RCC 7860 (cell line): ENCODE data around the gene RPL18.
"Not testable (repeated sequence)": the region's sequence is repeated elsewhere in the genome, so short reads cannot be mapped to it uniquely, and the experiment has no call there.

Experiments
- DNase-seq: peaks from one replicate; pipeline ENCODE4 v3.0.0-alpha.2; 2015; ENCODE audit warnings: low spot score
- FAIRE-seq: peaks from 2 replicates; lab custom pipeline; 2012; peaks lifted over from hg19 to GRCh38; lab: Jason Lieb, UNC

Gene RPL18

GRCh38 chr19:48595171-48595570, 23.8 kb downstream of the RPL18 start:
- no peak for DNase-seq
- FAIRE-seq, result no peak

- FAIRE-seq (no peak), DNase-seq (no peak)
These were observed 28.0 kb downstream of the RPL18 start for GRCh38 chr19:48591021-48591420.

GRCh38 chr19:48588670-48589401, 30.1 kb downstream of the RPL18 start:
- peak; percentile 75 for FAIRE-seq
- peak; percentile 92 for DNase-seq

DNA sequence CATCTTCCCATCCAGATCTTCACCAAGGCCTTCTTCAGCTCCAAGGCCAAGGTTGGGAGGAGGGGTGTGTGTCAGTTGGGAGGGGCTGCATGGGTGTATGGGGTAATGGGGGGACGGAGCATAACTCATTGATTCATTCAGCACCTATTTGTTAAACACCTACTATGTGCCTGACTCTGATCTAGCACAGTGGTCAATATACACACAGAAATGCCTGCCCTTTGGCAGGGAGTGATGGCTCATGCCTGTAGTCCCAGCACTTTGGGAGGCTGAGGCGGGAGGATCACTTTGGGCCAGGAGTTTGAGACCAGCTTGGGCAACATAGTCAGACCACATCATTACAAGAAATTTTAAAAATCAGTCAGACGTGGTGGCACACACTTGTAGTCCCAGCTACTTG, 31.6 kb downstream of the RPL18 start:
- FAIRE-seq, result no peak

GRCh38 chr19:48582168-48582567, 36.8 kb downstream of the RPL18 start:
- DNase-seq (no peak), FAIRE-seq (no peak)

More for the DNA sequence above, 31.6 kb downstream of the RPL18 start:
- no peak for DNase-seq

DNA sequence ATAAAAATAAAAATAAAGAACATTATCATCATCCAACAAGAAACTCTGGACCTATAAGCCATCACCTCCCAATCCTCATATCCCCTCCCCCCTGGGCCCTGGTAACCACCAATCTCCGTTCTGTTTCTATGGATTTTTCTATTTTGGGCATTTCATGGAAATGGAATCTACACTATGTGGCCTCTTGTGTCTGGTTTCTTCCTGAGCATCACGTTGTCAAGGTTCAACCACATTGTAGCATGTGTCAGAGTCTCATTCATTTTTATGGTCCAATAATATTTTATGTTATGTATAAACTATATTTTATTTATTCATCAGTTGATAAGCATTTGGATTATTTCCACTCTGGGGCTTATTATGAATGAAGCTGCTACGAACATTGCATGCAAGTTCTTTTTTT, 40.1 kb downstream of the RPL18 start:
- no peak for DNase-seq
- FAIRE-seq, result no peak

- not testable (repeated sequence) for FAIRE-seq, DNase-seq
These were observed 41.1 kb downstream of the RPL18 start for GRCh38 chr19:48577908-48578307.

GRCh38 chr19:48575931-48576622, 42.9 kb downstream of the RPL18 start:
- FAIRE-seq (no peak), DNase-seq (no peak)

- no peak for FAIRE-seq
These were observed 45.8 kb downstream of the RPL18 start for GRCh38 chr19:48573163-48573505.

GRCh38 chr19:48571378-48572162, 47.4 kb downstream of the RPL18 start:
- DNase-seq, result no peak
- no peak for FAIRE-seq

More at GRCh38 chr19:48573163-48573505, 45.8 kb downstream of the RPL18 start:
- DNase-seq, result no peak

GRCh38 chr19:48569814-48570213, 49.2 kb downstream of the RPL18 start:
- DNase-seq (no peak), FAIRE-seq (no peak)

GRCh38 chr19:48568345-48568886, 50.6 kb downstream of the RPL18 start:
- FAIRE-seq (peak; percentile 84), DNase-seq (peak; percentile 93)
